PC-9 (cell line): ENCODE measurements around the gene MDFIC2. TPM values are rescaled to one million over a fixed set of nuclear protein-coding genes. Genes with fewer than 3 reads are reported as not detected.

ENCODE experiments used
- BruUV-seq: library from RNA; stranded (reverse); fragments of 400-500 nt; replicated peaks from 2 replicates; lab custom pipeline; 2021; lab: Mats Ljungman, UMichigan
- CTCF ChIA-PET: fragments of 300-600 bp; sonication (Branson Sonifier 250); formaldehyde crosslinking; loops from one replicate; lab custom pipeline; 2022; ENCODE audit warnings: antibody characterized with exemption; lab: Charles Lee
- POLR2A ChIA-PET: fragments of 300-600 bp; sonication (Branson Sonifier 250); formaldehyde crosslinking; loops from one replicate; lab custom pipeline; 2022; ENCODE audit warnings: antibody characterized with exemption; ENCODE audit not compliant: unreplicated experiment; lab: Charles Lee
- DNase-seq, 2 experiments: peaks; one replicate each; pipeline versions ENCODE4 v3.0.0 to v3.0.0-alpha.2; 2015 to 2022; ENCODE audit warnings: mixed read lengths in 1 of 2
- H2AFZ ChIP-seq: fragments of 200-600 bp; sonication (generic); 2 replicates; pipeline ENCODE4 v1.8.1; 2017; ENCODE audit warnings: antibody characterized with exemption
- H3F3A ChIP-seq: fragments of 200-600 bp; sonication (generic); 2 replicates; pipeline ENCODE4 v1.8.1; 2017; ENCODE audit warnings: antibody characterized with exemption, mild to moderate bottlenecking, low read depth; ENCODE audit not compliant: insufficient read depth
- H3K27ac ChIP-seq: fragments of 200-600 bp; sonication (generic); 2 replicates; pipeline ENCODE4 v1.6.1; 2016; ENCODE audit warnings: mixed run types
- H3K27me3 ChIP-seq: fragments of 200-600 bp; sonication (generic); 2 replicates; pipeline ENCODE4 v1.6.1; 2016; ENCODE audit warnings: low read depth, mixed run types; ENCODE audit not compliant: insufficient read depth
- H3K36me3 ChIP-seq: fragments of 200-600 bp; sonication (generic); 2 replicates; pipeline ENCODE4 v1.6.1; 2016; ENCODE audit warnings: low read depth, mixed run types
- H3K4me1 ChIP-seq: fragments of 200-600 bp; sonication (generic); replicated peaks from 2 replicates; pipeline ENCODE4 v1.6.1; 2016; ENCODE audit warnings: mixed run types; ENCODE audit not compliant: insufficient read depth
- H3K4me2 ChIP-seq: fragments of 200-600 bp; sonication (generic); 2 replicates; pipeline ENCODE4 v1.6.1; 2017; ENCODE audit warnings: mixed run types
- H3K4me3 ChIP-seq: fragments of 200-600 bp; sonication (generic); 2 replicates; pipeline ENCODE4 v1.6.1; 2016; ENCODE audit warnings: mixed run types
- H3K79me2 ChIP-seq: fragments of 200-600 bp; sonication (generic); 2 replicates; pipeline ENCODE4 v1.6.1; 2017; ENCODE audit warnings: low read depth, mixed run types
- H3K9me2 ChIP-seq: fragments of 200-600 bp; sonication (generic); 2 replicates; pipeline ENCODE4 v1.8.1; 2017; ENCODE audit warnings: mild to moderate bottlenecking; ENCODE audit not compliant: insufficient read depth
- H3K9me3 ChIP-seq: fragments of 200-600 bp; sonication (generic); 2 replicates; pipeline ENCODE4 v1.8.1; 2016; ENCODE audit warnings: low read depth; ENCODE audit not compliant: insufficient read depth
- H4K20me1 ChIP-seq: fragments of 200-600 bp; sonication (generic); 2 replicates; pipeline ENCODE4 v1.8.1; 2017; ENCODE audit not compliant: insufficient read depth
- CTCF ChIP-seq: fragments of 200-600 bp; sonication (generic); conservative IDR thresholded peaks from 2 replicates; pipeline ENCODE4 v1.6.1; 2017; ENCODE audit warnings: mixed run types, antibody characterized with exemption, mild to moderate bottlenecking, moderate library complexity
- EZH2 ChIP-seq: fragments of 200-600 bp; sonication (generic); IDR thresholded peaks from 2 replicates; pipeline ENCODE4 v1.8.0; 2017; ENCODE audit warnings: antibody characterized with exemption, low read depth
- intact Hi-C: fragments of 100-400 bp; cut with micrococcal nuclease; formaldehyde crosslinking; loops from one replicate; pipeline ENCODE4 v1.10.0; 2022; ENCODE audit not compliant: unreplicated experiment
- total RNA-seq: library from RNA; stranded (reverse); gene quantifications from 2 replicates; pipeline ENCODE4 v1.2.3, GENCODE V29; 2021

The MDFIC2 gene
- total RNA-seq, 1 experiment from 2014 or later, result not detected

- TF ChIP-seq CTCF, result no peak
- no peak for TF ChIP-seq EZH2
- ChIA-PET POLR2A (no interaction called here), CTCF (no interaction called here)
- H3K4me1 ChIP-seq, result no peaks in the 10 kb centered on the region
- H3K27me3 ChIP-seq, result no peaks in the 10 kb centered on the region
- H3K4me2 ChIP-seq, result no peak overlapping the region
- H3K9me2 ChIP-seq, result no peaks in the 10 kb centered on the region
- BruUV-seq, result no TSS peak
- no peaks in the 10 kb centered on the region for H3K36me3 ChIP-seq
- no peak overlapping the region for H3K4me3 ChIP-seq
- no peaks in the 10 kb centered on the region for H3K9me3 ChIP-seq
- H4K20me1 ChIP-seq, result no peaks in the 10 kb centered on the region
- no peak overlapping the region for H2AFZ ChIP-seq
- intact Hi-C loops, result no loop called here
- H3F3A ChIP-seq, result no peaks in the 10 kb centered on the region
- no peak for DNase-seq
- H3K27ac ChIP-seq, result no peak overlapping the region
- H3K79me2 ChIP-seq, result no peaks in the 10 kb centered on the region
These were observed 39.6 kb downstream of the MDFIC2 start for GRCh38 chr3:70272798-70273197.

- no peaks in the 10 kb centered on the region for H4K20me1 ChIP-seq
- no peak overlapping the region for H3K27ac ChIP-seq
- DNase-seq, result no peak
- no peaks in the 10 kb centered on the region for H3K27me3 ChIP-seq
- no peaks in the 10 kb centered on the region for H3K9me3 ChIP-seq
- no peak overlapping the region for H3K4me2 ChIP-seq
- no TSS peak for BruUV-seq
- H3F3A ChIP-seq, result no peaks in the 10 kb centered on the region
- no peak for TF ChIP-seq EZH2
- no peak overlapping the region for H2AFZ ChIP-seq
- H3K36me3 ChIP-seq, result no peaks in the 10 kb centered on the region
- ChIA-PET POLR2A (no interaction called here), CTCF (no interaction called here)
- H3K4me1 ChIP-seq, result no peaks in the 10 kb centered on the region
- no peak overlapping the region for H3K4me3 ChIP-seq
- H3K79me2 ChIP-seq, result no peaks in the 10 kb centered on the region
- no peaks in the 10 kb centered on the region; the same call in 1 of the 2 replicates for H3K9me2 ChIP-seq
- intact Hi-C loops, result no loop called here
These were observed 48.2 kb downstream of the MDFIC2 start for GRCh38 chr3:70264122-70264780.

- TF ChIP-seq CTCF, result no peak
- no peak for TF ChIP-seq EZH2
- H2AFZ ChIP-seq, result no peak overlapping the region
- BruUV-seq, result no TSS peak
- H3K4me3 ChIP-seq, result no peak overlapping the region
- H3K27me3 ChIP-seq, result no peaks in the 10 kb centered on the region
- H3F3A ChIP-seq, result no peaks in the 10 kb centered on the region
- H3K36me3 ChIP-seq, result no peaks in the 10 kb centered on the region
- DNase-seq, result no peak
- no peaks in the 10 kb centered on the region; the same call in 1 of the 2 replicates for H3K9me2 ChIP-seq
- ChIA-PET POLR2A (no interaction called here), CTCF (no interaction called here)
- no peaks in the 10 kb centered on the region for H3K79me2 ChIP-seq
- no peaks in the 10 kb centered on the region for H4K20me1 ChIP-seq
- intact Hi-C loops, result no loop called here
- no peaks in the 10 kb centered on the region for H3K4me1 ChIP-seq
- H3K4me2 ChIP-seq, result no peak overlapping the region
- H3K9me3 ChIP-seq, result no peaks in the 10 kb centered on the region
- no peak overlapping the region for H3K27ac ChIP-seq
These were observed 51.2 kb downstream of the MDFIC2 start for GRCh38 chr3:70261283-70261682.

GRCh38 chr3:70256566-70256965 is 55.9 kb downstream of the MDFIC2 start:
- Histone ChIP-seq H3K9me3 (no peaks in the 10 kb centered on the region), H3K27me3 (no peaks in the 10 kb centered on the region), H2AFZ (no peak overlapping the region), H3K4me2 (no peak overlapping the region), H3K4me3 (no peak overlapping the region), H3F3A (no peaks in the 10 kb centered on the region), H3K27ac (no peak overlapping the region), H3K36me3 (no peaks in the 10 kb centered on the region), H3K4me1 (no peaks in the 10 kb centered on the region), H4K20me1 (no peaks in the 10 kb centered on the region), H3K9me2 (no peaks in the 10 kb centered on the region), H3K79me2 (no peaks in the 10 kb centered on the region)
- no peak for DNase-seq
- CTCF ChIA-PET, result no interaction called here
- POLR2A ChIA-PET, result no interaction called here
- TF ChIP-seq CTCF (no peak), EZH2 (no peak)
- no TSS peak for BruUV-seq
- intact Hi-C loops, result no loop called here
